ENCODE data around the gene CCM2L. TPM values are rescaled to one million over a fixed set of nuclear protein-coding genes. Genes with fewer than 3 reads are reported as not detected.

Gene CCM2L
- polyA plus RNA-seq, 2 donors: 1.8 to 2.9 TPM

DNA sequence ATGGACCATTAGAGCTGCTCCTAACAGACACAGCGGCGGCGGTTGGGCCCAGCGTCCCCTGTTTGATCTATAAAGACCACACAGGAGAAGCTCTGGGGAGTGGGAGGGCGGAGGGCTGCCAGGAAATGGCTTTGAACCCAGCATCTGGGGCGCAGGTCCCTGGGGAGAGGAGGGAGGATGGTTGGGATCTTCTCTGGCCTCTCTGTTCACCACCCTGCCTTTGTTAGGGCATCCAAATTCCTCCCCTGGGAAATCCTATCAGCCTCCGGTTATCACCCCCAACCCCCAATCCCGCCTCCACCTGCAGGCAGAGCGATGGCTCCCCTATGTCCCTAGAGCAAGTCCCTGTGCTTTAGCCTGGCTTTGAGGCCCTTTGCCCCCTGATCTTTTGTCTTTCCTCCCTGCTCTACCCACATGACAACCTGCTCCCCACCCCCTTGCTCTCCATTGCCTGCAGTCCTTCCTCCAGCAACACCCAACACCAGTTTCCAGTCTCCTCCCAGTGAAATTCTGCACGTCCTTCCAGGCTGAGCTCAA, 35.2 kb upstream of the CCM2L start:
- Histone ChIP-seq H3K9me3 (ENCODE audit: control insufficient read depth in 2 of 2, insufficient read depth in 1 of 2, low read depth in 1 of 2, low read length in 1 of 2) (no peaks in the 10 kb centered on the region), H3K27ac (ENCODE audit: low read depth in 2 of 2, low read length in 1 of 2) (no peak overlapping the region)
- 30 to 31% methylated on average over 10 of the region's 10 CpGs for WGBS, 2 donors

DNA sequence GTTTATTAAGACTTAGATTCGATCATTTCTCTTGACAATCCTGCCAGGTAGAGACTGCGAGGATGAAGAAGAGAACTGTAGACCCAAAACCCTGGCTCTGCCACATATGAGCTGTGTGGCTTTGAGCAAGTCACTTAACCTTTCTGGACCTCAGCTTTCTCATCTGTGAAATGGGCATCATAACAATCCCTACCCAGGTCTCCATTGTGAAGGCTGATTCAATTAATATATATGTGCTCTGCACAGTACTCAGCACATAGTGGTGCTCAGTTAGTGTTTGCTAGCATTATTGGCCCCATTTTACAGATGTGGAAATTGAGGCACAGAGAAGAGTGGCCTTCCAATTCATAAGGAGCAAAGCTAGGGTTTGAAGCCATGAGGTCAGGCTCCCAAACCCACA, 34.4 kb upstream of the CCM2L start:
- Histone ChIP-seq H3K4me1 (ENCODE audit: control insufficient read depth in 2 of 2, insufficient read depth in 2 of 2, low read length in 1 of 2) (no peaks in the 10 kb centered on the region), H3K4me3 (ENCODE audit: low read depth in 1 of 2, low read length in 2 of 2) (no peak overlapping the region), H3K36me3 (ENCODE audit: control insufficient read depth in 2 of 2, insufficient read depth in 2 of 2, low read length in 1 of 2) (no peaks in the 10 kb centered on the region), H3K9me3 (ENCODE audit: control insufficient read depth in 2 of 2, insufficient read depth in 1 of 2, low read depth in 1 of 2, low read length in 1 of 2) (no peaks in the 10 kb centered on the region), H3K27me3 (ENCODE audit: control insufficient read depth in 1 of 2, insufficient read depth in 2 of 2, low read length in 2 of 2) (no peaks in the 10 kb centered on the region), H3K27ac (ENCODE audit: low read depth in 2 of 2, low read length in 1 of 2) (no peak overlapping the region)
- WGBS, 2 donors: 83 to 86% methylated on average over 2 of the region's 2 CpGs

More for the DNA sequence above, 35.2 kb upstream of the CCM2L start:
- Histone ChIP-seq H3K4me3 (ENCODE audit: low read depth in 1 of 2, low read length in 2 of 2) (no peak overlapping the region), H3K4me1 (ENCODE audit: control insufficient read depth in 2 of 2, insufficient read depth in 2 of 2, low read length in 1 of 2) (no peaks in the 10 kb centered on the region), H3K27me3 (ENCODE audit: control insufficient read depth in 1 of 2, insufficient read depth in 2 of 2, low read length in 2 of 2) (no peaks in the 10 kb centered on the region), H3K36me3 (ENCODE audit: control insufficient read depth in 2 of 2, insufficient read depth in 2 of 2, low read length in 1 of 2) (no peaks in the 10 kb centered on the region)

DNA sequence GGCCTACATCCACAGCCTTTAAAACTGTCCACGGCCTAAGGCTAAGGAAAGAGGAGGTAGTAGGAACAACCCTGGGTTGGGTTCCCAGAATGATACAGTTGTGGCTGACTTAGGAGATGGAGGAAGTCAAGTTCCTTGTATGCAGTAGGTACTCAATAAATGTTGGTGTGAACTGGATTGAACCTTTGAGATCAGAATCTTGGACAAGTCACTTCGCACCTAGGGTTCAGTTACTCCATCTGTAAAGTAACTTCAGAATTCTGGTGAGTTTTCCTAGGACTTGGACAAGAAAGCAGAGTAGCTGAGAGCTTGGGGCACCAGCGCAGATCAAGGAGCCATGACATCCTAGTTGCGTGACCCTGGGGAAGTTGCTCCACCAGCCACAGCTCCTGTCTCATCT, 33.2 kb upstream of the CCM2L start:
- Histone ChIP-seq H3K4me1 (ENCODE audit: control insufficient read depth in 2 of 2, insufficient read depth in 2 of 2, low read length in 1 of 2) (no peaks in the 10 kb centered on the region), H3K36me3 (ENCODE audit: control insufficient read depth in 2 of 2, insufficient read depth in 2 of 2, low read length in 1 of 2) (no peaks in the 10 kb centered on the region), H3K27ac (ENCODE audit: low read depth in 2 of 2, low read length in 1 of 2) (no peak overlapping the region), H3K27me3 (ENCODE audit: control insufficient read depth in 1 of 2, insufficient read depth in 2 of 2, low read length in 2 of 2) (no peaks in the 10 kb centered on the region), H3K4me3 (ENCODE audit: low read depth in 1 of 2, low read length in 2 of 2) (no peak overlapping the region), H3K9me3 (ENCODE audit: control insufficient read depth in 2 of 2, insufficient read depth in 1 of 2, low read depth in 1 of 2, low read length in 1 of 2) (no peaks in the 10 kb centered on the region)
- 81 to 83% methylated on average over 4 of the region's 4 CpGs for WGBS, 2 donors

DNA sequence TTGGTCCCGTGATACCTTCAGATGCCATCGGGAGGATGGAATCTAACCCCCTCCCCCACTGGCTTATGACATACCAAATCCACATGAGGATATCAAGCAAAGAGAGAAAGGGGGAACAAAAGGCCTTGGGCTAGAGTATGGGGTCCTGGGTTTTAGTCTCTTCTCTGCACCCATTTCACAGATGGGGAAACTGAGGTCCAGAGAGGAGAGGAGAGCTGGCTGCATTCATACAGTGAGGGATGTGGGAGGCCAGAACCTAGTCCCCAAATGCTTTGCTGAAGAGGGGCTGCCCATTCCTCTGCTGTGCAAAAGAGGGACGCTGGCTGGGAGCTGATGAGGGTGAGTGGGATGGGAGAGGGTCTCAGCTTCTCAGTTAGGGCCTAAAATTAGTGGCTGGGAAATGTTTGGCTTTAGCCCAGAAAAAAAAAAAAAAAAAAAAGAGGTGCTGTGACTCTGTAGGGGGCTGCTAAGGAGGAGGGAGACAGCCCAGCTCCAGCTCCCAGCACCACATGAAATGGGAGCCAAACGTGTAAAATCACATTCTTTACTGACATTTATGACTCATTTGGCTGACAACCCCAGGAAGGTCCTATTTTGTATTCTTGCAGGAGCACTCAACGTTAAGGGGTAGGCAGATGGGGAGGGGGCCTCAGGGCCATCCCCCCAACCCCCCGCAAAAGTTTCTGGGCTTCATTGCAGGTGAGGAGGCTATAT, 30.4 kb upstream of the CCM2L start:
- H3K4me3 ChIP-seq (ENCODE audit: low read depth in 1 of 2, low read length in 2 of 2): no peak overlapping the region
- H3K27ac ChIP-seq (ENCODE audit: low read depth in 2 of 2, low read length in 1 of 2): no peak overlapping the region
- no peaks in the 10 kb centered on the region for H3K9me3 ChIP-seq (ENCODE audit: control insufficient read depth in 2 of 2, insufficient read depth in 1 of 2, low read depth in 1 of 2, low read length in 1 of 2)
- no peaks in the 10 kb centered on the region for H3K27me3 ChIP-seq (ENCODE audit: control insufficient read depth in 1 of 2, insufficient read depth in 2 of 2, low read length in 2 of 2)
- no peaks in the 10 kb centered on the region for H3K36me3 ChIP-seq (ENCODE audit: control insufficient read depth in 2 of 2, insufficient read depth in 2 of 2, low read length in 1 of 2)
- H3K4me1 ChIP-seq (ENCODE audit: control insufficient read depth in 2 of 2, insufficient read depth in 2 of 2, low read length in 1 of 2): no peaks in the 10 kb centered on the region
- WGBS, 2 donors: 58 to 59% methylated on average over 6 of the region's 6 CpGs

- Histone ChIP-seq H3K27me3 (ENCODE audit: control insufficient read depth in 1 of 2, insufficient read depth in 2 of 2, low read length in 2 of 2) (no peaks in the 10 kb centered on the region), H3K36me3 (ENCODE audit: control insufficient read depth in 2 of 2, insufficient read depth in 2 of 2, low read length in 1 of 2) (no peaks in the 10 kb centered on the region), H3K27ac (ENCODE audit: low read depth in 2 of 2, low read length in 1 of 2) (no peak overlapping the region), H3K4me1 (ENCODE audit: control insufficient read depth in 2 of 2, insufficient read depth in 2 of 2, low read length in 1 of 2) (no peaks in the 10 kb centered on the region), H3K9me3 (ENCODE audit: control insufficient read depth in 2 of 2, insufficient read depth in 1 of 2, low read depth in 1 of 2, low read length in 1 of 2) (no peaks in the 10 kb centered on the region), H3K4me3 (ENCODE audit: low read depth in 1 of 2, low read length in 2 of 2) (no peak overlapping the region)
- WGBS, 2 donors: 69 to 74% methylated on average over 2 of the region's 2 CpGs
Observed at GRCh38 chr20:31981784-31982183, 28.5 kb upstream of the CCM2L start.

DNA sequence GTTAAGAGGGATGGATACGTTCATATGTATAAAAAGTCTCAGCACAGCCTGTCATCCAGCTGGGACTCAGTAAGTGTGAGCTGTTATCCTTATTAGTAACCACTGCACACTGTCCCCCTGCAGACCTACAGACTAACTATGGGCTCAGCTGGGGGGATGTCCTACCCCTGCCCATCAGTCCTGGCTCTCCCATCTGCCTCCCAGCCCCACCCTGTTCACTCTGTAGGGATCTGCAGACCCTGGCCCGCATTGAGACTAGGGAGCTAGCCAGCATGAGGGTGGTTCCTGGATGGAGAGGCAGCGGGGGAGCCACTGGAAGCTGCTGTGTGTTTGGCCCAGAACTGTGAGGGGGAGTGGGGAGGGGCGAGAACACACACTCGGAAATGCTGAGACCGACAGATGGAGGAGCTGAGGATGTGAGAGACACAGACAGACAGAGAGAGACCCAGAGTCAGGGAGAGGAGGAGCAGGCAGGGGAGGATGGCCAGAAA, 25.2 kb upstream of the CCM2L start:
- 35 to 43% methylated on average over 6 of the region's 6 CpGs for WGBS, 2 donors
- Histone ChIP-seq H3K27ac (ENCODE audit: low read depth in 2 of 2, low read length in 1 of 2) (no peak overlapping the region), H3K36me3 (ENCODE audit: control insufficient read depth in 2 of 2, insufficient read depth in 2 of 2, low read length in 1 of 2) (no peaks in the 10 kb centered on the region), H3K4me3 (ENCODE audit: low read depth in 1 of 2, low read length in 2 of 2) (no peak overlapping the region), H3K9me3 (ENCODE audit: control insufficient read depth in 2 of 2, insufficient read depth in 1 of 2, low read depth in 1 of 2, low read length in 1 of 2) (no peaks in the 10 kb centered on the region), H3K27me3 (ENCODE audit: control insufficient read depth in 1 of 2, insufficient read depth in 2 of 2, low read length in 2 of 2) (no peaks in the 10 kb centered on the region), H3K4me1 (ENCODE audit: control insufficient read depth in 2 of 2, insufficient read depth in 2 of 2, low read length in 1 of 2) (no peaks in the 10 kb centered on the region)

DNA sequence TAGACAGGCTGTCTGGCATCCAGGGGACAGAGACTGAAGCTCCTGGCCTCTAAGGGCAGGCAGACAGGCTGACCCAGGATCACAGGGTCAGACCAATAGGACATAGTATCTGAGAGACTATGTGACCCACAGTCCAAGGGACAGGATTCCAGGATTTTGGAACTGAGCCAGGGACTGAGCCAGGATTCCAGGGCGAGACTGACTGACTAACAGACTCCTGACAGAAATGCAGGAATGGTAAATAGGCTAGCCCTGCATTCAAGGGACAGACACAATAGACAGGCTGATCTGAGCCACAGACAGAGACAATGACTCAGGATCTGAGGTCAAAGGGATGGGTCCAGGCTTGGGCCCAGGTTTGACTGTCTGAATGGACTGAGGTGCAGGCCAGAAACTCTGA, 22.5 kb upstream of the CCM2L start:
- Histone ChIP-seq H3K4me1 (ENCODE audit: control insufficient read depth in 2 of 2, insufficient read depth in 2 of 2, low read length in 1 of 2) (no peaks in the 10 kb centered on the region), H3K9me3 (ENCODE audit: control insufficient read depth in 2 of 2, insufficient read depth in 1 of 2, low read depth in 1 of 2, low read length in 1 of 2) (no peaks in the 10 kb centered on the region), H3K4me3 (ENCODE audit: low read depth in 1 of 2, low read length in 2 of 2) (no peak overlapping the region), H3K36me3 (ENCODE audit: control insufficient read depth in 2 of 2, insufficient read depth in 2 of 2, low read length in 1 of 2) (no peaks in the 10 kb centered on the region), H3K27ac (ENCODE audit: low read depth in 2 of 2, low read length in 1 of 2) (no peak overlapping the region), H3K27me3 (ENCODE audit: control insufficient read depth in 1 of 2, insufficient read depth in 2 of 2, low read length in 2 of 2) (no peaks in the 10 kb centered on the region)
- 46 to 51% methylated on average over 1 of the region's 1 CpG for WGBS, 2 donors

- WGBS, 2 donors: 80 to 82% methylated on average over 5 of the region's 5 CpGs
- no peaks in the 10 kb centered on the region for H3K9me3 ChIP-seq (ENCODE audit: control insufficient read depth in 2 of 2, insufficient read depth in 1 of 2, low read depth in 1 of 2, low read length in 1 of 2)
- H3K4me1 ChIP-seq (ENCODE audit: control insufficient read depth in 2 of 2, insufficient read depth in 2 of 2, low read length in 1 of 2): no peaks in the 10 kb centered on the region
- H3K36me3 ChIP-seq (ENCODE audit: control insufficient read depth in 2 of 2, insufficient read depth in 2 of 2, low read length in 1 of 2): no peaks in the 10 kb centered on the region
- no peak overlapping the region for H3K4me3 ChIP-seq (ENCODE audit: low read depth in 1 of 2, low read length in 2 of 2)
- H3K27ac ChIP-seq (ENCODE audit: low read depth in 2 of 2, low read length in 1 of 2): no peak overlapping the region
- no peaks in the 10 kb centered on the region for H3K27me3 ChIP-seq (ENCODE audit: control insufficient read depth in 1 of 2, insufficient read depth in 2 of 2, low read length in 2 of 2)
Observed at GRCh38 chr20:31988430-31989015, 21.7 kb upstream of the CCM2L start.

DNA sequence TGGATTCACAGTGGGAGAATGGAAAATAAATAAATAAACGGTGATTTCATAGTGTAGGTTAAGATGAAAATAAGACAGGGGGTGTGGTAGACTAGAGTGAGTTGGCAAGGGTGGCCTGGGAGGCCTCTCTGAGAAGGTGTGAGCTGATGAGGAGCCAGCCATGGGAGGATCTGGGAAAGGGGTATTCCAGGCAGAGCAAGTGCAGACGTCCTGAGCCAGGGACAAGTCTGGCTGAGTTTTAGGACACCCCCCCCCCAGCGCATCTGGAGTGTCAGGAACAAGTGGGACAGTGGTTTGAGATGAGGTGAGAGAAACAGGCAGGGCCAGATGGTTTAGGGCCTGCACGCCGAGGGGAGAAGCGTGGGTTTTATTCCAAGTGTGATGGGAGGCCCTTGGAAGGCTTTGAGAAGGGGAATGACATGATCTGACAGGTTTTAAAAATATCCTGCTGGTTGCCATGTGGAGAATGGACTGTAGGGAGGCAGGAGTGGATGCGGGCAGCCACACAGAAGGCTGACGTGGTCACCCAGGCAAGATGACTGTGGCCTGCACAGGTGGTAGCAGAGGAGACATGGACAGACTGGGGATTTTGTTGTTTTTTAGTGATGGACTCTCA, 21.1 kb upstream of the CCM2L start:
- Histone ChIP-seq H3K4me3 (ENCODE audit: low read depth in 1 of 2, low read length in 2 of 2) (no peak overlapping the region), H3K27ac (ENCODE audit: low read depth in 2 of 2, low read length in 1 of 2) (no peak overlapping the region), H3K36me3 (ENCODE audit: control insufficient read depth in 2 of 2, insufficient read depth in 2 of 2, low read length in 1 of 2) (no peaks in the 10 kb centered on the region), H3K9me3 (ENCODE audit: control insufficient read depth in 2 of 2, insufficient read depth in 1 of 2, low read depth in 1 of 2, low read length in 1 of 2) (no peaks in the 10 kb centered on the region), H3K27me3 (ENCODE audit: control insufficient read depth in 1 of 2, insufficient read depth in 2 of 2, low read length in 2 of 2) (no peaks in the 10 kb centered on the region), H3K4me1 (ENCODE audit: control insufficient read depth in 2 of 2, insufficient read depth in 2 of 2, low read length in 1 of 2) (no peaks in the 10 kb centered on the region)
- 66 to 72% methylated on average over 8 of the region's 8 CpGs for WGBS, 2 donors
